Measurements from ENCODE around the gene ATP8A2.

- no peak for TF ChIP-seq YY1 (IDR thresholded peaks at IDR 0.05)
- no peak for TF ChIP-seq HNF4A (conservative IDR thresholded peaks at IDR 0.05)
- TF ChIP-seq CTCF (IDR thresholded peaks at IDR 0.05; ENCODE audit: low read depth, low read length, missing input control), result no peak
- TF ChIP-seq RAD21 (IDR thresholded peaks at IDR 0.05), result no peak
Measured at GRCh38 chr13:26051657-26052311, 680.0 kb downstream of the ATP8A2 start, which contains the start of gene SHISA2.

Measured in liver (tissue), 3 donors.